ENCODE data around the gene CA14.
A peak's percentile ranks its signal among the peaks of the same experiment; 100 is the strongest.
"Not testable (repeated sequence)": the region's sequence is repeated elsewhere in the genome, so short reads cannot be mapped to it uniquely, and the experiment has no call there.

The CA14 gene

GRCh38 chr1:150280138-150280707, 22.6 kb downstream of the CA14 start:
- no peak for DNase-seq (ENCODE audit: low read depth in 2 of 2)

- DNase-seq (ENCODE audit: low read depth in 2 of 2): peak; percentile 37 to 48
Measured at GRCh38 chr1:150281221-150281757, 23.7 kb downstream of the CA14 start.

DNA sequence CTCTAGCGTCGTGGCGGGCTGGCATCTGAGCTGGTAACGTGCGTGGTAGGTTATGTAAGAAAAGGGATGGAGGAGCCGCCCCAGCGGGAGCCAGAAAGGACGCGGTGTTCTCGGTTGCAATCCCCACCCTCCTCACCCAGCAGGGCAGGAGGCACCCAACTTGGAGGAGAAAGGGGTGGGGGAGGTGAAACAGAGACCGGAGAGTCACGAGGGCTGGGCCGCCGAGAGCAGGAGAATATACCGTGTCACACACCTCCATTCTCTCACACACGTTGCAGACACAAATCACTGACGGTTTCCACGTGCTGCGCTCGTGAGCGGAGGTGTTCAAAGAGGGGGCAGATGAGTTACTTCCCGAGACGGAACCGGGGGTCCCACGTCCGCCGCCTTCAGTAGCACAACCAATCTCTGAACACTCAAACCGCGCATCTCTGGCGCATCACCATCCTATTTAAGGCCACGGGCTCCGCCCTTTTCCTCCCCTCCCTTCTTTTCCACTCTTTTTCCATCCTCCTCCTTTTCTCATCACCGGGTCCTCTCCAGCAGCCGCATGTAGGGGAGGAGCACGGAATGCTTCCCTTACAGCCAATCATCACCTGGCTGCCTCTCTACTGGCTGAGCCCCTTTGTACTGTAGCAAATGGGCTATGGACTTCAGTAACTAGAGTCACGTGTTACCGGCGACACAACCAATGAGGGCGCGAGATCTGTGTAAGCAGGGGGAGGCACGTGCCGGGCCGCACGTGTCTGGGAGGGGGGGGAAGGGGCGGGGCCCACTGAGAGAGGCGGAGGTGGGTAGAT, 24.4 kb downstream of the CA14 start, which contains the start of gene CIART:
CIART (plus strand) TSS at position 797 of the 800 bp plus-strand sequence. CDS start 714 bp downstream, outside the sequence.
- peak; percentile 77 to 87 for DNase-seq (ENCODE audit: low read depth in 2 of 2)

GRCh38 chr1:150282558-150282958, 25.0 kb downstream of the CA14 start:
- DNase-seq (ENCODE audit: low read depth in 2 of 2): peak in 1 of 2 donors; percentile 3

DNA sequence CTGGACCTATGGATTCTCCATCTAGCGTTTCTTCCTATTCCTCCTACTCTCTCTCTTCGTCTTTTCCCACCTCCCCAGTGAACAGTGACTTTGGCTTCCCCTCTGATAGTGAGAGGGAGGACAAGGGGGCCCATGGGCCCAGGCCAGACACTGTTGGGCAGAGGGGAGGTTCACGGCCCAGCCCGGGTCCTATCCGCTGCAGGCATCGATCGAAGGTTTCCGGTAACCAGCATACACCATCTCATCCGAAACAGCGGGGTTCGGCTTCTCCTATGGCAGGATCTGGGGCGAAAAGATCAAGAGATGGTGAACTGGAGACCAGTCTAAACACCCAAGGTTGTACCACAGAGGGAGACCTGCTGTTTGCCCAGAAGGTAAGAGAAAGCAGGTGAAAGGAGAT, 25.7 kb downstream of the CA14 start:
- no peak for DNase-seq (ENCODE audit: low read depth in 2 of 2)

DNA sequence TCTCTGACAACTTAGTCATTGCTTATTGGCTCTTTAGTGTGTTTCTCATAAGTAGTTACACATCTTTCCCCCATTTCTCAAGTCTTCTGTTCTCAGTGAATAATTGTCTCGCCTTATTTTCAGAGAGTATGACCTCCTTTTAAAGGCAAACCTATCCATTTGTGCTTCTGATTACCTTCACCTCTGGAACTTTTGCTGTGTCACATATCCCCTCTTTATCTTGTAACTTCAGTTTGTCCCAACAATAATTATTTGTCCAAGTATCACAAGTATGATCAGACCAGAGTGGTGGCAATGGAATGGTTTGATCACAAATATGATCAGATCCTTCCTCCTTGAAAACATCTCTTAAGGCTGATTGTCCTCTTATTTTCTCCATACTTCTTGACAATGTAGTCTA, 30.8 kb downstream of the CA14 start:
- DNase-seq (ENCODE audit: low read depth in 2 of 2): no peak

GRCh38 chr1:150288822-150289221, 31.2 kb downstream of the CA14 start:
- DNase-seq (ENCODE audit: low read depth in 2 of 2): no peak

DNA sequence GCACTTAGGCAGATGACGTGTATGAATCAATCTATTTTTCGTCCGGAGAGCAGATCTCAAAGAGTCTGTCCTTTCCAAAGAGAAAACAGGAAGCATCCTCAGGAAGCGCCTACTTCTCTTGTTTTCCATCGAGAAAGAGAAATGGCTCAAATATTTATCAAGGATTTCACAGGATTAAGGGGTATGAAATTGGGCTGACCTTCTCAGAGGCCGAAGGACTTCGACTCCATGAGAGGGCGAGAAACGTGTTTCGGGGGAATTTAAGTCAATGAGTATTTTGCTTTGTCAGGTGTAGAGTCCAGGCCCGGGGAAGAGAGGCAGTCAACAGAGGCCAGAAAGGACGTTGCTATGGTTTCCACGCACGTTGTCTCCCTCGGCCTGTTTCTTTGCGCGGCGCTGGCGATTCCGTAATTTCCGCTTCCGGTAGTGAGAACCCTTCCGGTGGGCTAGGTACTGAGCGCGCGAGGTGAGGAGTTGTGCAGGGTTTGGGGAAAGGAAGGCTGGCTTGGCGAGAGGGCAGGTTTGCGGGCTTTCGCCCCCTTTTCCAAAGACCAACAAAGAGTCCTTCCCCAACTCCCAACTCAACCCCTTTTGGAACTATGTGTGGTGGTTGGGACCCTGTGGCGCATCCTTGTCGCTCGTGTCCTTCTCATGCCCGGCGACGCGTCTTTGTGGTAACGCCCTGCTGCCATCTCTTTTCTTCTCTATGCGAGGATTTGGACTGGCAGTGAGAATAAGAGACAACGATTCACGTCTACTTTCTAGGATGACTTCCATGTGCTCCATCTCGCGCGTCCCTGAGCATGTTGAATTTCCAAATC, 36.1 kb downstream of the CA14 start, which contains the start of gene MRPS21:
MRPS21 (plus strand) TSS at position 429 of the 821 bp plus-strand sequence. CDS start 506 bp downstream, outside the sequence.
- DNase-seq (ENCODE audit: low read depth in 2 of 2): peak; percentile 78 to 80

- no peak for DNase-seq (ENCODE audit: low read depth in 2 of 2)
Measured at GRCh38 chr1:150295476-150295875, 37.9 kb downstream of the CA14 start.

GRCh38 chr1:150299716-150300115, 42.1 kb downstream of the CA14 start:
- DNase-seq (ENCODE audit: low read depth in 2 of 2): no peak

DNA sequence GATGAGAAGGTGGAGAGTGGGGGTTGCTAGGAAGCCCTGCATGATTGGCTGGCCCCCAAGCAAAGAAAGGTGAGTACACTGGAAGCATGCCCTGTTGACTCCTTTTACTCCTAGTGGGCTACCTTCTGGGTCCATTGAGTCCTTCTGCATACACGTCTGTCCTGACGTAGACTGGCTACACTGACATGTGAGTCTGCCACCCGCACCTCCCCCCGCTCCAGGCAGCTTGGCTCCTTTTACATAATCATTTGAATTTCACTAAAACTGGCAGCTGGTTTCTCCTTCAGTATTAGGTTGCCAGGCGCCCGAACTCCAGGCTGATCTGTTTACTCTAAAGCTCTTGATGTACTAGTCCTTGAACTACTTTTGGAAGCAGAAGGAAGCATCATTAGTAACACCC, 44.8 kb downstream of the CA14 start:
- no peak for DNase-seq (ENCODE audit: low read depth in 2 of 2)

DNA sequence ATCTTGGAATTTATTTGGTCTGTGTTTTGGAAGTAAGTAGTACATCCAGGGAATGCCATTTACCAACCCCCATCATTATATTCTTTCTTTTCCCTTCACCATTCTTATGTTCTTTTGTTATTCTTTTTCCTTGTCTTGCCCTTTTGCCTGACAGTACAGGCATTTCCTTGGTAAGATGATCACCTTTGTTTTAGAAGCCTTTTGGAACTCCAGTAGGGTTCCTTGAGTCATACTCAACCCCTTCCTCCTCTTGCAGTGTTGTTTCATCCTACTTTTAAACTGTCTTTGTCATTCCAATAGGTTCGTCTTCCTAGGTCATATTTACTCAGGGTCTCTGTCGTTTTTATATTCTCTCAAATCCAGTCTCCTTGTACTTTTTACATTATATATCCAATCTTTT, 45.3 kb downstream of the CA14 start:
- no peak for DNase-seq (ENCODE audit: low read depth in 2 of 2)

DNA sequence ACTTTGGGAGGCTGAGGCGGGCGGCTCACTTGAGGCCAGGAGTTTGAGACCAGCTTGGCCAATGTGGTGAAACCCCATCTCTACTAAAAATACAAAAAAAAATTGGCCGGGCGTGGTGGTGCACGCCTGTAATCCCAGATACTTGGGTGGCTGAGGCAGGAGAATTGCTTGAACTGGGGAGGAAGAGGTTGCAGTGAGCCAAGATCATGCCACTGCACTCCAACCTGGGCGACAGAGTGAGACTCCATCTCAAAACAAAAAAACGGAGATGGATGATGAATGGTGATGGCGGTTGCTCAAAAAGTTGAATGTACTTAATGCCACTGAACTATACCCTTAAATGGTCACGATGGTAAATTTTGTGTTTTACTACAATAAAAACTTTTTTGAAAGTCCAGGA, 51.0 kb downstream of the CA14 start:
- not testable (repeated sequence) for DNase-seq (ENCODE audit: low read depth in 2 of 2)

DNA sequence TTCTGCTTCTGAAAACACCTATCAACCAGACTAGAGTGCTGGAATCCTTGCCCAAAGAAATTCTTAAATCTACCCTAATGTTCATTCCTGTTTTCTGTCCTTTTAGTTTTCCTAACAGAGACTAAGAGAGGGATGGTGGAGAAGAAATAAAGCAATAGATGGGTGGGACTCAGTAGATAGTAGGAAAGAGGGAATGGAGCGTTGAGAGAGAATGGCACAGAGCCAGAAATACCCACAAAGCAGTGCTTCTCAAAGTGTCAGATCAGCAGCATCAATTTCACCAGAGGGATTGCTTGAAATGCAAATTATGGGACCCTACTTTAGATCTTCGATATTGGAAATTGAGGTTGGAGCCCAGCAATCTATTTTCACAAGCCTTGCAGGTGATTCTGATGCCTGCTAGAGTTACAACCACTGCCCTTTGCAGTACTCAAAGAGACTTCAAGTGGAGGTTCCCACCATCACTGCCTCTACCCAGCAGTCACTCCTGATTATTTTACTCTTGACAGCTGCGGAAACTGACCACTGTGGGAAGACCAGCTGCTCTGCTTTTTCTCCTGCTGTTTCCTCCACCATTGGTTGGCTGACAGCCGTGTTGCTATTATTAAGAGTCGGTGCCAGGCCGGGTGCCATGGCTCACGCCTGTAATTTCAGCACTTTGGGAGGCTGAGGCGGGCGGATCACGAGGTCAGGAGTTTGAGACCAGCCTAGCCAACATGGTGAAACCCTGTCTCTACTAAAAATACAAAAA, 52.4 kb downstream of the CA14 start:
- DNase-seq (ENCODE audit: low read depth in 2 of 2): no peak

DNA sequence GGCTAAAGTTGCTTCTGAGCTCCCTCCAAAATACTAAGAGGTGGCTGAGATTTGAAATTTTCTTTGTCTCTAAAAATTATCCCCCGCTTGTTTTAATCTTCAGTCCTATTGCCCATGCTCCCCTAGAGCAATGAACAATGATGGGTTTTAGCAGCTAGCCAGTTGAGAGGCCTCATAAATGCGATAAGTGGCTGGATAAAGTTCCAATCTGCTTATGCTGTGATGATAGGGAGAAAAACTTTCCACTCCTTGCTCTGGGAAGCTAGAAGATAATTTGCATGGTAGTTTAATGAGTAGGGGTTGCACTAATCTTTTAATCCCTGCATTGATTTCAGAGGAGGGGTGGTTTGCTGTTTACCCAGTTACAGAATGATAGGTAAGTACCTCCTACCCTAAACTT, 54.2 kb downstream of the CA14 start:
- no peak for DNase-seq (ENCODE audit: low read depth in 2 of 2)
